H9 (cell line): ENCODE results near the gene USP38. TPM values are rescaled to one million over a fixed set of nuclear protein-coding genes. Genes with fewer than 3 reads are reported as not detected.

Source experiments
- DNase-seq: peaks from one replicate; pipeline ENCODE4 v3.0.0-alpha.2; 2017
- H2AFZ ChIP-seq: one replicate; pipeline ENCODE4 v1.6.1; 2013; ENCODE audit warnings: mild to moderate bottlenecking, low read length, control low read depth, moderate library complexity
- H2AK5ac ChIP-seq: 2 replicates; pipeline ENCODE4 v1.6.1; 2013; ENCODE audit warnings: low read length, control low read depth, mixed read lengths; ENCODE audit not compliant: insufficient read length
- H2BK120ac ChIP-seq: one replicate; pipeline ENCODE4 v1.6.1; 2013; ENCODE audit warnings: low read depth, mild to moderate bottlenecking, low read length, control low read depth, inconsistent platforms; ENCODE audit not compliant: poor library complexity, severe bottlenecking
- H2BK12ac ChIP-seq: 2 replicates; pipeline ENCODE4 v1.6.1; 2013; ENCODE audit warnings: low read length, control low read depth, mixed read lengths, low read depth; ENCODE audit not compliant: insufficient read length
- H2BK15ac ChIP-seq: 2 replicates; pipeline ENCODE4 v1.6.1; 2013; ENCODE audit warnings: low read depth, low read length, control low read depth
- H2BK20ac ChIP-seq: one replicate; pipeline ENCODE4 v1.6.1; 2013; ENCODE audit warnings: low read depth, mild to moderate bottlenecking, low read length, control low read depth, inconsistent platforms; ENCODE audit not compliant: poor library complexity, severe bottlenecking
- H2BK5ac ChIP-seq: 2 replicates; pipeline ENCODE4 v1.6.1; 2013; ENCODE audit warnings: low read length, control low read depth, mixed read lengths; ENCODE audit not compliant: insufficient read length
- H3K14ac ChIP-seq: 2 replicates; pipeline ENCODE4 v1.6.1; 2013; ENCODE audit warnings: low read length, control low read depth; ENCODE audit not compliant: insufficient read depth
- H3K18ac ChIP-seq: 2 replicates; pipeline ENCODE4 v1.6.1; 2013; ENCODE audit warnings: low read depth, mild to moderate bottlenecking, mixed read lengths, low read length, control low read depth; ENCODE audit not compliant: insufficient read length
- H3K23ac ChIP-seq: 2 replicates; pipeline ENCODE4 v1.6.1; 2013; ENCODE audit warnings: low read length, control low read depth, mixed read lengths, low read depth; ENCODE audit not compliant: insufficient read length
- H3K23me2 ChIP-seq: 2 replicates; pipeline ENCODE4 v1.6.1; 2013; ENCODE audit warnings: low read depth, mild to moderate bottlenecking, mixed read lengths, low read length, control low read depth; ENCODE audit not compliant: insufficient read length, poor library complexity, severe bottlenecking
- H3K27ac ChIP-seq: 2 replicates; pipeline ENCODE4 v1.5.1; 2013; ENCODE audit warnings: low read length, control low read depth, mixed read lengths, low read depth; ENCODE audit not compliant: insufficient read length
- H3K27me3 ChIP-seq: 2 replicates; pipeline ENCODE4 v1.6.1; 2013; ENCODE audit warnings: low read length, control low read depth, inconsistent platforms; ENCODE audit not compliant: insufficient read depth
- H3K4ac ChIP-seq: 2 replicates; pipeline ENCODE4 v1.6.1; 2013; ENCODE audit warnings: low read depth, mild to moderate bottlenecking, control low read depth, inconsistent platforms, low read length, moderate library complexity
- H3K4me1 ChIP-seq: 2 replicates; pipeline ENCODE4 v1.6.1; 2013; ENCODE audit warnings: low read length, control low read depth, inconsistent platforms; ENCODE audit not compliant: insufficient read depth
- H3K4me2 ChIP-seq: 2 replicates; pipeline ENCODE4 v1.6.1; 2013; ENCODE audit warnings: low read length, control low read depth, mixed read lengths; ENCODE audit not compliant: insufficient read length, insufficient read depth
- H3K56ac ChIP-seq: 2 replicates; pipeline ENCODE4 v1.6.1; 2013; ENCODE audit warnings: low read depth, mild to moderate bottlenecking, mixed read lengths, low read length, control low read depth; ENCODE audit not compliant: insufficient read length
- H3K79me1 ChIP-seq: 2 replicates; pipeline ENCODE4 v1.6.1; 2013; ENCODE audit warnings: low read depth, mild to moderate bottlenecking, moderate library complexity, low read length, control low read depth, inconsistent platforms; ENCODE audit not compliant: insufficient read depth, poor library complexity, severe bottlenecking
- H3K79me2 ChIP-seq: 2 replicates; pipeline ENCODE4 v1.6.1; 2013; ENCODE audit warnings: low read length, control low read depth, inconsistent platforms; ENCODE audit not compliant: insufficient read depth
- H3K9ac ChIP-seq: 2 replicates; pipeline ENCODE4 v1.6.1; 2013; ENCODE audit warnings: low read length, control low read depth, mixed read lengths; ENCODE audit not compliant: insufficient read length; ENCODE audit errors: extremely low read depth
- H3K9me3 ChIP-seq: one replicate; pipeline ENCODE4 v1.6.1; 2013; ENCODE audit warnings: low read depth, low read length, inconsistent platforms; ENCODE audit not compliant: control insufficient read depth
- H3T11ph ChIP-seq: one replicate; pipeline ENCODE4 v1.6.1; 2013; ENCODE audit warnings: mild to moderate bottlenecking, low read length, control low read depth, inconsistent platforms
- H4K20me1 ChIP-seq: one replicate; pipeline ENCODE4 v1.6.1; 2013; ENCODE audit not compliant: control insufficient read depth, insufficient read length, insufficient read depth
- H4K5ac ChIP-seq: 2 replicates; pipeline ENCODE4 v1.6.1; 2013; ENCODE audit warnings: low read depth, mild to moderate bottlenecking, mixed read lengths, low read length, control low read depth; ENCODE audit not compliant: insufficient read length
- H4K8ac ChIP-seq: replicated peaks from 2 replicates; pipeline ENCODE4 v1.6.1; 2013; ENCODE audit warnings: low read length, control low read depth, mixed read lengths, low read depth; ENCODE audit not compliant: insufficient read length
- H4K91ac ChIP-seq: 2 replicates; pipeline ENCODE4 v1.6.1; 2013; ENCODE audit warnings: low read depth, mild to moderate bottlenecking, moderate library complexity, mixed read lengths, low read length, control low read depth; ENCODE audit not compliant: insufficient read length
- H3K27ac Mint-ChIP-seq, 3 experiments: 2 replicates in 2 of 3; 3 replicates in 1 of 3; pipeline ENCODE4 v1.8.0; 2020 to 2021; ENCODE audit warnings: mixed read lengths in 3 of 3, mild to moderate bottlenecking in 1 of 3, moderate library complexity in 1 of 3
- H3K27me3 Mint-ChIP-seq: 2 replicates; pipeline ENCODE4 v1.8.0; 2021; ENCODE audit warnings: low read depth, mild to moderate bottlenecking, moderate library complexity, mixed read lengths
- H3K36me3 Mint-ChIP-seq, 3 experiments: 2 replicates in 2 of 3; 3 replicates in 1 of 3; pipeline ENCODE4 v1.8.0; 2020 to 2021; ENCODE audit warnings: low read depth in 3 of 3, mixed read lengths in 3 of 3; ENCODE audit not compliant: insufficient read depth in 1 of 3
- H3K4me1 Mint-ChIP-seq, 2 experiments: 2 replicates each; pipeline ENCODE4 v1.8.0; 2020; ENCODE audit warnings: mixed read lengths in 2 of 2
- H3K4me3 Mint-ChIP-seq, 2 experiments: 2 replicates in 1 of 2; 3 replicates in 1 of 2; pipeline ENCODE4 v1.8.0; 2020 to 2021; ENCODE audit warnings: mild to moderate bottlenecking in 2 of 2, mixed read lengths in 2 of 2, moderate library complexity in 1 of 2
- H3K9me3 Mint-ChIP-seq, 2 experiments: 2 replicates in 1 of 2; 3 replicates in 1 of 2; pipeline ENCODE4 v1.8.0; 2020; ENCODE audit warnings: mild to moderate bottlenecking in 2 of 2, mixed read lengths in 2 of 2, moderate library complexity in 1 of 2
- CTCF ChIP-seq: fragments of 200-600 bp; sonication (generic); conservative IDR thresholded peaks from 3 replicates; pipeline ENCODE4 v1.8.0; 2021; ENCODE audit warnings: antibody characterized with exemption, mild to moderate bottlenecking
- WGBS: extraction: QIAGEN DNeasy Blood & Tissue Kit; methylation state at CpG from one replicate; pipeline ENCODE4 v1.1.7; 2013; ENCODE audit warnings: missing lambda C conversion rate, low lambda C conversion rate, mixed read lengths; ENCODE audit not compliant: insufficient read length; ENCODE audit errors: extremely low coverage; 5-methylcytosine and 5-hydroxymethylcytosine counted together
- total RNA-seq: library from RNA; stranded (reverse); gene quantifications from 2 replicates; pipeline ENCODE4 v1.2.1, GENCODE V29; 2021

USP38 gene
- total RNA-seq, 1 experiment from 2014 or later: 15.2 TPM

- no peak for TF ChIP-seq CTCF
- Histone ChIP-seq H2AK5ac (no peak overlapping the region), H4K5ac (no peak overlapping the region), H3K27me3 (no peaks in the 10 kb centered on the region), H2AFZ (no peak overlapping the region), H3K4me1 (no peaks in the 10 kb centered on the region), H3K23ac (no peak overlapping the region), H3K9me3 (no peaks in the 10 kb centered on the region), H3K79me1 (no peaks in the 10 kb centered on the region), H4K91ac (no peak overlapping the region), H2BK120ac (no peak overlapping the region), H3K18ac (no peak overlapping the region), H3K27ac (no peak overlapping the region), H2BK12ac (no peak overlapping the region), H3K14ac (no peak overlapping the region), H3K9ac (no peak overlapping the region), H3K23me2 (no peaks in the 10 kb centered on the region), H2BK15ac (no peak overlapping the region), H2BK5ac (no peak overlapping the region), H2BK20ac (no peak overlapping the region), H3K56ac (no peak overlapping the region), H4K20me1 (no peaks in the 10 kb centered on the region), H3K4me2 (no peak overlapping the region), H3K4ac (no peak overlapping the region), H3T11ph (no peak overlapping the region), H4K8ac (no peak overlapping the region), H3K79me2 (no peaks in the 10 kb centered on the region)
- Mint-ChIP-seq H3K9me3 (peaks cover 39 to 43% of the 10 kb centered on the region in 2 experiments), H3K27ac (no peak overlapping the region), H3K27me3 (no peaks in the 10 kb centered on the region), H3K36me3 (peaks cover 5 to 28% (median 10%) of the 10 kb centered on the region in 3 experiments; a peak in 5 of 7 replicates), H3K4me3 (no peak overlapping the region), H3K4me1 (no peaks in the 10 kb centered on the region)
- no peak for DNase-seq
- no CpG with 5 or more reads among the region's 2 CpGs for WGBS
These were observed 36.2 kb upstream of the USP38 start for GRCh38 chr4:143148521-143148920.
